G401.6 (cell line): ENCODE results near the gene BECN2.

Experiments
- FAIRE-seq: peaks from 2 replicates; lab custom pipeline; 2012; peaks lifted over from hg19 to GRCh38; lab: Jason Lieb, UNC

BECN2 gene

GRCh38 chr1:241957692-241958494, at the start of gene BECN2:
Gene BECN2, plus strand, starts transcription at chr1:241957767. Its CDS starts 0 bp downstream, at chr1:241957767.
- FAIRE-seq = no peak

- FAIRE-seq = no peak
Observed at GRCh38 chr1:241916196-241916595, 41.4 kb upstream of the BECN2 start.

GRCh38 chr1:241917487-241917886, 40.1 kb upstream of the BECN2 start:
- no peak for FAIRE-seq

GRCh38 chr1:241918879-241919278, 38.7 kb upstream of the BECN2 start:
- FAIRE-seq = no peak

GRCh38 chr1:241924080-241924808, 33.3 kb upstream of the BECN2 start:
- no peak for FAIRE-seq

- no peak for FAIRE-seq
Observed at GRCh38 chr1:241926141-241926540, 31.4 kb upstream of the BECN2 start.

GRCh38 chr1:241927321-241927720, 30.2 kb upstream of the BECN2 start:
- no peak for FAIRE-seq

GRCh38 chr1:241932845-241933244, 24.7 kb upstream of the BECN2 start:
- FAIRE-seq = no peak

GRCh38 chr1:241934201-241934848, 23.2 kb upstream of the BECN2 start:
- FAIRE-seq = no peak

- no peak for FAIRE-seq
Observed at GRCh38 chr1:241934866-241935265, 22.7 kb upstream of the BECN2 start.

GRCh38 chr1:241939798-241940197, 17.8 kb upstream of the BECN2 start:
- FAIRE-seq = no peak

- no peak for FAIRE-seq
Observed at GRCh38 chr1:241942738-241943137, 14.8 kb upstream of the BECN2 start.

GRCh38 chr1:241944300-241944699, 13.3 kb upstream of the BECN2 start:
- no peak for FAIRE-seq

- no peak for FAIRE-seq
Observed at GRCh38 chr1:241947354-241947753, 10.2 kb upstream of the BECN2 start.

GRCh38 chr1:241950390-241950789, 7.2 kb upstream of the BECN2 start:
- FAIRE-seq = no peak

GRCh38 chr1:241962153-241962552, 4.6 kb downstream of the BECN2 start:
- FAIRE-seq = no peak

- FAIRE-seq = no peak
Observed at GRCh38 chr1:241963722-241964121, 6.2 kb downstream of the BECN2 start.

GRCh38 chr1:241964550-241965282, 7.1 kb downstream of the BECN2 start:
- FAIRE-seq = no peak

- no peak for FAIRE-seq
Observed at GRCh38 chr1:241968611-241969010, 11.0 kb downstream of the BECN2 start.

GRCh38 chr1:241972703-241973369, 15.3 kb downstream of the BECN2 start:
- FAIRE-seq = no peak

GRCh38 chr1:241976229-241976628, 18.7 kb downstream of the BECN2 start:
- no peak for FAIRE-seq

- no peak for FAIRE-seq
Observed at GRCh38 chr1:241979071-241979470, 21.5 kb downstream of the BECN2 start.
